Lower lobe of right lung (tissue), 2 donors: ENCODE data around the gene ZXDB. TPM values are rescaled to one million over a fixed set of nuclear protein-coding genes. Genes with fewer than 3 reads are reported as not detected.

Experiments
- ATAC-seq, 2 donors: fragments of 200-7000 bp; cut with Tn5 transposase; one replicate each; pipeline ENCODE4 v1.9.1; 2020 to 2022; ENCODE audit warnings: mild to moderate bottlenecking in 2 of 2, moderate library complexity in 2 of 2
- DNase-seq: peaks from one replicate; pipeline ENCODE4 v3.0.0-alpha.2; 2020
- H3K27ac ChIP-seq: fragments of 200-600 bp; one replicate; pipeline ENCODE4 v1.8.0; 2022
- H3K27me3 ChIP-seq: fragments of 200-600 bp; one replicate; pipeline ENCODE4 v1.8.0; 2022; ENCODE audit warnings: low read depth
- H3K36me3 ChIP-seq: fragments of 200-600 bp; one replicate; pipeline ENCODE4 v1.8.0; 2022; ENCODE audit warnings: mild to moderate bottlenecking
- H3K4me1 ChIP-seq: fragments of 200-600 bp; one replicate; pipeline ENCODE4 v1.8.0; 2022
- H3K4me3 ChIP-seq: fragments of 200-600 bp; one replicate; pipeline ENCODE4 v1.8.0; 2022; ENCODE audit warnings: mild to moderate bottlenecking
- H3K9me3 ChIP-seq: fragments of 200-600 bp; one replicate; pipeline ENCODE4 v1.8.0; 2022
- CTCF ChIP-seq: fragments of 200-600 bp; IDR thresholded peaks from one replicate; pipeline ENCODE4 v1.8.0; 2022; ENCODE audit warnings: antibody characterized with exemption, mild to moderate bottlenecking
- intact Hi-C: fragments of 100-400 bp; cut with DNase I; formaldehyde crosslinking; loops from one replicate; pipeline ENCODE4 v1.11.0; 2022
- total RNA-seq: library from RNA; stranded (reverse); fragmentation: NEBNext Ultra II Directional; extraction: Animal tissue kit (Norgen Biotek cat#: 25700); gene quantifications from one replicate; pipeline ENCODE4 v1.2.1, GENCODE V29; 2021
- donor health status: DM: no; HTN: yes; CAD: no; lungs with severe emphysema.

The ZXDB gene
- total RNA-seq, 1 donor from 2014 or later = 7.0 TPM

GRCh38 chrX:57643698-57644097 is 51.9 kb downstream of the ZXDB start:
- no peak for DNase-seq
- Histone ChIP-seq H3K36me3 (no peaks in the 10 kb centered on the region), H3K27me3 (no peaks in the 10 kb centered on the region), H3K9me3 (no peaks in the 10 kb centered on the region), H3K4me1 (no peaks in the 10 kb centered on the region), H3K4me3 (no peak overlapping the region), H3K27ac (no peak overlapping the region)
- no peak for ATAC-seq
- intact Hi-C loops = no loop called here
- TF ChIP-seq CTCF = no peak

GRCh38 chrX:57647020-57647419 is 55.2 kb downstream of the ZXDB start:
- TF ChIP-seq CTCF = no peak
- no peaks in the 10 kb centered on the region for H3K9me3 ChIP-seq
- intact Hi-C loops = no loop called here
- H3K27me3 ChIP-seq = no peaks in the 10 kb centered on the region
- H3K27ac ChIP-seq = no peak overlapping the region
- H3K4me1 ChIP-seq = no peaks in the 10 kb centered on the region
- H3K4me3 ChIP-seq = no peak overlapping the region
- H3K36me3 ChIP-seq = no peaks in the 10 kb centered on the region
- DNase-seq (no peak), ATAC-seq (no peak)

Other genes starting within 250 kb of the ZXDB start
- not detected for gene NLRP2B, start 88.2 kb downstream of the ZXDB start, total RNA-seq